Smooth muscle cell (in vitro differentiated cells): ENCODE data around the gene OVOL1. TPM values are rescaled to one million over a fixed set of nuclear protein-coding genes. Genes with fewer than 3 reads are reported as not detected.

Experiments used
- DNase-seq: peaks from one replicate; lab custom pipeline; 2025; ENCODE audit not compliant: unreplicated experiment; lab: John Stamatoyannopoulos, UW
- H2AFZ ChIP-seq: fragments of 200-600 bp; sonication (generic); 2 replicates; pipeline ENCODE4 v1.6.0; 2016; ENCODE audit warnings: antibody characterized with exemption, low read depth, mild to moderate bottlenecking
- H3F3A ChIP-seq: fragments of 200-600 bp; sonication (generic); 2 replicates; pipeline ENCODE4 v1.6.0; 2017; ENCODE audit warnings: antibody characterized with exemption, low read depth
- H3K27ac ChIP-seq: fragments of 200-600 bp; sonication (generic); 2 replicates; pipeline ENCODE4 v1.5.1; 2016; ENCODE audit warnings: low read depth, mild to moderate bottlenecking
- H3K27me3 ChIP-seq: fragments of 200-600 bp; sonication (generic); 2 replicates; pipeline ENCODE4 v1.6.1; 2016; ENCODE audit warnings: low read depth, mild to moderate bottlenecking
- H3K36me3 ChIP-seq: fragments of 200-600 bp; sonication (generic); 2 replicates; pipeline ENCODE4 v1.5.1; 2016; ENCODE audit warnings: low read depth
- H3K4me1 ChIP-seq: fragments of 200-600 bp; sonication (generic); 2 replicates; pipeline ENCODE4 v1.5.1; 2016; ENCODE audit warnings: low read depth
- H3K4me2 ChIP-seq: fragments of 200-600 bp; sonication (generic); 2 replicates; pipeline ENCODE4 v1.6.0; 2016; ENCODE audit warnings: mild to moderate bottlenecking
- H3K4me3 ChIP-seq: fragments of 200-600 bp; sonication (generic); 2 replicates; pipeline ENCODE4 v1.5.1; 2016; ENCODE audit warnings: mild to moderate bottlenecking
- H3K79me2 ChIP-seq: fragments of 200-600 bp; sonication (generic); 2 replicates; pipeline ENCODE4 v1.6.0; 2016; ENCODE audit warnings: low read depth, mild to moderate bottlenecking
- H3K9ac ChIP-seq: fragments of 200-600 bp; sonication (generic); 2 replicates; pipeline ENCODE4 v1.6.0; 2016; ENCODE audit warnings: low read depth
- H3K9me3 ChIP-seq: fragments of 200-600 bp; sonication (generic); replicated peaks from 2 replicates; pipeline ENCODE4 v1.5.1; 2016; ENCODE audit warnings: low read depth
- H4K20me1 ChIP-seq: fragments of 200-600 bp; sonication (generic); 2 replicates; pipeline ENCODE4 v1.6.0; 2016; ENCODE audit warnings: low read depth
- WGBS: methylation state at CpG from one replicate; pipeline ENCODE4 v1.1.7; 2016; ENCODE audit warnings: low lambda C conversion rate; 5-methylcytosine and 5-hydroxymethylcytosine counted together
- polyA plus RNA-seq: library from polyadenylated mRNA; unstranded; fragments of >200 nt; fragmentation: Nextera tagmentation; extraction: Ambion mirVana; gene quantifications from 2 replicates; pipeline ENCODE4 v1.2.1, GENCODE V29; 2016
- total RNA-seq: library from RNA; depleted of rRNA; stranded (reverse); fragments of >200 nt; gene quantifications from 2 replicates; pipeline ENCODE4 v1.2.3, GENCODE V29; 2014
- TF ChIP-seq, protein P1 (sequence below): fragments of 200-600 bp; sonication (generic); IDR thresholded peaks from 2 replicates; pipeline ENCODE4 v1.5.1; 2017; ENCODE audit warnings: borderline replicate concordance, mild to moderate bottlenecking, antibody characterized with exemption; ENCODE audit not compliant: insufficient read depth, poor library complexity, severe bottlenecking

OVOL1 gene
- total and polyA plus RNA-seq, 2 experiments from 2014 or later = 3.1 to 7.8 TPM

DNA sequence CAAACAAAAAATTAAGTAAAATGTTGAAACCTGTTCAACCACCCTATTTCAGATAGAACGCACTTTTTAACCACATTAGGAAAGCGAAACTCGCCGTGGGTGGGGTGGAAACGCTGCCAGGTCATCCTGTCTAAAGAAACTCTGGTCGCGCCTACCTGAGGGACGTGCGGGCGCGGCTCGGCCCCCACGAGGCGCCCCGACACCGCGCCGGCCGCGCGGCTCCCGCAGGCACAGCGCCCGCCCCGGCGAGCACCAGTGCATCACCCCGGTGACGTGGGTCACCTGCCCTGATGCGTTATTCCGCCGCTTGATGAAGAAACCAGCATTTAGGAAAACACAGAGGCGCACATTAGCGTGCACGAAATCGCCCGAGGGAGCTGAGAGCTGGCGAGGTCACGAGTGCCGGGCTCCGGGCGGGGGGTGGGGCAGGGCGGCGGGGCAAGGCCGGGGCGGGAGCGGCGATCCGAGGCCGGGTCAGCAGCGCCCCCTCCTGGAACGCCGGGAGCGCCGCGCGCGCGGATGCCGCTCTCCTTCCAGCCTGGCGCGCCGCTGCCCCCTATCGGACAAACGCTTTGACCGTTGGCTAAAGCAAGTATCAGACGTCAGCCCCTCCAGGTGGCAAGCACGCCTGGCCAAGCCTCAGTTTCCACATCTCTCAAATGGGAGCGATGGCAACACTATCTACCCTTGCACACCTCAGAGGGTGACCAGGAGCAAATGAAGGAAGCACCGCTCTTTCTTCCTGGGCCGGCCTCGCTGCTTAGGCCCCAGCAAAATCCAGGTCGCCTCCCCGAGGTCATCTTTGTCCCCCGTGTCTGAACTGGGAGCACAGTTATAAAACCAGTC lies 31.2 kb downstream of the OVOL1 start:
- H3K9ac ChIP-seq = peak overlapping the region; percentile 65
- H3K4me1 ChIP-seq = no peaks in the 10 kb centered on the region
- WGBS = 9% methylated on average over 62 of the region's 74 CpGs
- H3K36me3 ChIP-seq = no peaks in the 10 kb centered on the region
- H3K4me3 ChIP-seq = peak overlapping the region; percentile 71
- DNase-seq = peak; percentile 85
- H3K27me3 ChIP-seq = no peaks in the 10 kb centered on the region
- H3F3A ChIP-seq = no peaks in the 10 kb centered on the region
- H3K79me2 ChIP-seq = no peaks in the 10 kb centered on the region
- H3K9me3 ChIP-seq = no peaks in the 10 kb centered on the region
- H3K4me2 ChIP-seq = peak overlapping the region; percentile 87
- peak overlapping the region; percentile 83 for H2AFZ ChIP-seq
- TF ChIP-seq, protein P1, sequence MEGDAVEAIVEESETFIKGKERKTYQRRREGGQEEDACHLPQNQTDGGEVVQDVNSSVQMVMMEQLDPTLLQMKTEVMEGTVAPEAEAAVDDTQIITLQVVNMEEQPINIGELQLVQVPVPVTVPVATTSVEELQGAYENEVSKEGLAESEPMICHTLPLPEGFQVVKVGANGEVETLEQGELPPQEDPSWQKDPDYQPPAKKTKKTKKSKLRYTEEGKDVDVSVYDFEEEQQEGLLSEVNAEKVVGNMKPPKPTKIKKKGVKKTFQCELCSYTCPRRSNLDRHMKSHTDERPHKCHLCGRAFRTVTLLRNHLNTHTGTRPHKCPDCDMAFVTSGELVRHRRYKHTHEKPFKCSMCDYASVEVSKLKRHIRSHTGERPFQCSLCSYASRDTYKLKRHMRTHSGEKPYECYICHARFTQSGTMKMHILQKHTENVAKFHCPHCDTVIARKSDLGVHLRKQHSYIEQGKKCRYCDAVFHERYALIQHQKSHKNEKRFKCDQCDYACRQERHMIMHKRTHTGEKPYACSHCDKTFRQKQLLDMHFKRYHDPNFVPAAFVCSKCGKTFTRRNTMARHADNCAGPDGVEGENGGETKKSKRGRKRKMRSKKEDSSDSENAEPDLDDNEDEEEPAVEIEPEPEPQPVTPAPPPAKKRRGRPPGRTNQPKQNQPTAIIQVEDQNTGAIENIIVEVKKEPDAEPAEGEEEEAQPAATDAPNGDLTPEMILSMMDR = peak; percentile 99
- peak overlapping the region; percentile 52 for H3K27ac ChIP-seq
- no peaks in the 10 kb centered on the region for H4K20me1 ChIP-seq

- no peak overlapping the region for H3K27ac ChIP-seq
- H3K9me3 ChIP-seq = no peaks in the 10 kb centered on the region
- H3K4me1 ChIP-seq = no peaks in the 10 kb centered on the region
- no peak overlapping the region for H3K9ac ChIP-seq
- WGBS = 90% methylated on average over 8 of the region's 8 CpGs
- H3K36me3 ChIP-seq = no peaks in the 10 kb centered on the region
- DNase-seq = no peak
- H3K4me3 ChIP-seq = no peak overlapping the region
- H3K4me2 ChIP-seq = no peak overlapping the region
- TF ChIP-seq, protein P1 = no peak
- no peaks in the 10 kb centered on the region for H3F3A ChIP-seq
- no peaks in the 10 kb centered on the region for H4K20me1 ChIP-seq
- H3K27me3 ChIP-seq = no peaks in the 10 kb centered on the region
- no peak overlapping the region for H2AFZ ChIP-seq
- H3K79me2 ChIP-seq = no peaks in the 10 kb centered on the region
These were observed 34.2 kb downstream of the OVOL1 start for GRCh38 chr11:65821107-65821506.

- H3K4me3 ChIP-seq = no peak overlapping the region
- H3K9me3 ChIP-seq = no peaks in the 10 kb centered on the region
- no peaks in the 10 kb centered on the region for H3F3A ChIP-seq
- H3K27me3 ChIP-seq = no peaks in the 10 kb centered on the region
- no peak overlapping the region for H3K4me2 ChIP-seq
- no peaks in the 10 kb centered on the region for H3K79me2 ChIP-seq
- H3K9ac ChIP-seq = no peak overlapping the region
- H3K4me1 ChIP-seq = no peaks in the 10 kb centered on the region
- no peak overlapping the region for H2AFZ ChIP-seq
- H3K36me3 ChIP-seq = no peaks in the 10 kb centered on the region
- no peaks in the 10 kb centered on the region for H4K20me1 ChIP-seq
- no peak overlapping the region for H3K27ac ChIP-seq
- TF ChIP-seq, protein P1 = no peak
- 92% methylated on average over 15 of the region's 15 CpGs for WGBS
- no peak for DNase-seq
These were observed 36.1 kb downstream of the OVOL1 start for GRCh38 chr11:65822776-65823528.
